Dendritic cell treated with granulocyte-macrophage colony-stimulating factor and Interleukin-4, amounts not matched to agents 40 ng/mL and 50 ng/mL, for 4 days (primary cell): ENCODE measurements around the gene DSTN.

ENCODE experiments used
- H3K27ac Mint-ChIP-seq: one replicate; pipeline ENCODE4 v1.8.0; 2022; ENCODE audit warnings: mild to moderate bottlenecking, mixed read lengths
- H3K27me3 Mint-ChIP-seq: one replicate; pipeline ENCODE4 v1.8.0; 2022; ENCODE audit warnings: mild to moderate bottlenecking, mixed read lengths
- H3K36me3 Mint-ChIP-seq: one replicate; pipeline ENCODE4 v1.8.0; 2022; ENCODE audit warnings: low read depth, mixed read lengths
- H3K4me1 Mint-ChIP-seq: one replicate; pipeline ENCODE4 v1.8.0; 2022; ENCODE audit warnings: low read depth, mixed read lengths
- H3K4me3 Mint-ChIP-seq: one replicate; pipeline ENCODE4 v1.8.0; 2022; ENCODE audit warnings: mild to moderate bottlenecking, moderate library complexity, mixed read lengths
- H3K9me3 Mint-ChIP-seq: one replicate; pipeline ENCODE4 v1.8.0; 2022; ENCODE audit warnings: mixed read lengths
- intact Hi-C: fragments of 100-400 bp; cut with micrococcal nuclease; formaldehyde crosslinking; loops from one replicate; pipeline ENCODE4 v1.15.0; 2022

The DSTN gene

GRCh38 chr20:17630806-17631195 is 60.9 kb downstream of the DSTN start:
- intact Hi-C loops = no loop called here
- Mint-ChIP-seq H3K27ac (no peak overlapping the region), H3K4me3 (no peak overlapping the region), H3K27me3 (no peaks in the 10 kb centered on the region), H3K36me3 (peaks cover 91% of the 10 kb centered on the region), H3K9me3 (no peaks in the 10 kb centered on the region), H3K4me1 (peaks cover 59% of the 10 kb centered on the region)

- peaks cover 68% of the 10 kb centered on the region for H3K4me1 Mint-ChIP-seq
- no peaks in the 10 kb centered on the region for H3K9me3 Mint-ChIP-seq
- no peak overlapping the region for H3K27ac Mint-ChIP-seq
- peaks cover 91% of the 10 kb centered on the region for H3K36me3 Mint-ChIP-seq
- H3K27me3 Mint-ChIP-seq = no peaks in the 10 kb centered on the region
- no peak overlapping the region for H3K4me3 Mint-ChIP-seq
- intact Hi-C loops = no loop called here
Observed at GRCh38 chr20:17631576-17632319, 61.9 kb downstream of the DSTN start.

GRCh38 chr20:17633221-17633849 is 63.5 kb downstream of the DSTN start:
- intact Hi-C loops = no loop called here
- H3K4me1 Mint-ChIP-seq = peaks cover 63% of the 10 kb centered on the region
- no peak overlapping the region for H3K4me3 Mint-ChIP-seq
- peaks cover 91% of the 10 kb centered on the region for H3K36me3 Mint-ChIP-seq
- H3K27me3 Mint-ChIP-seq = no peaks in the 10 kb centered on the region
- H3K27ac Mint-ChIP-seq = peak overlapping the region; percentile 89
- no peaks in the 10 kb centered on the region for H3K9me3 Mint-ChIP-seq

- Mint-ChIP-seq H3K36me3 (peaks cover 91% of the 10 kb centered on the region), H3K9me3 (no peaks in the 10 kb centered on the region), H3K27me3 (no peaks in the 10 kb centered on the region), H3K27ac (peak overlapping the region; percentile 89), H3K4me3 (peak overlapping the region; percentile 9), H3K4me1 (peaks cover 57% of the 10 kb centered on the region)
- intact Hi-C loops = loop anchor here (2.0 kb wide), 1 partner anchor 15 kb away; no protein-coding TSS in a partner anchor
Observed at GRCh38 chr20:17633850-17634500, 64.1 kb downstream of the DSTN start.

- H3K4me3 Mint-ChIP-seq = peak overlapping the region; percentile 39
- H3K4me1 Mint-ChIP-seq = peaks cover 49% of the 10 kb centered on the region
- intact Hi-C loops = loop anchor here (2.0 kb wide), 1 partner anchor 14 kb away; no protein-coding TSS in a partner anchor
- peak overlapping the region; percentile 89 for H3K27ac Mint-ChIP-seq
- no peaks in the 10 kb centered on the region for H3K9me3 Mint-ChIP-seq
- no peaks in the 10 kb centered on the region for H3K27me3 Mint-ChIP-seq
- peaks cover 91% of the 10 kb centered on the region for H3K36me3 Mint-ChIP-seq
Observed at GRCh38 chr20:17634661-17635331, 64.9 kb downstream of the DSTN start.

- Mint-ChIP-seq H3K4me3 (no peak overlapping the region), H3K9me3 (no peaks in the 10 kb centered on the region), H3K36me3 (peaks cover 91% of the 10 kb centered on the region), H3K27ac (peak overlapping the region; percentile 89), H3K27me3 (no peaks in the 10 kb centered on the region), H3K4me1 (peaks cover 49% of the 10 kb centered on the region)
- intact Hi-C loops = loop anchor here (2.0 kb wide), 1 partner anchor 13 kb away; no protein-coding TSS in a partner anchor
Observed at GRCh38 chr20:17635332-17636244, 65.7 kb downstream of the DSTN start.

- H3K36me3 Mint-ChIP-seq = peaks cover 91% of the 10 kb centered on the region
Observed at GRCh38 chr20:17636523-17637412, 66.9 kb downstream of the DSTN start.

GRCh38 chr20:17637413-17637780 is 67.5 kb downstream of the DSTN start:
- H3K4me3 Mint-ChIP-seq = no peak overlapping the region
- H3K27me3 Mint-ChIP-seq = no peaks in the 10 kb centered on the region
- peak overlapping the region; percentile 89 for H3K27ac Mint-ChIP-seq
- no peaks in the 10 kb centered on the region for H3K9me3 Mint-ChIP-seq
- H3K36me3 Mint-ChIP-seq = peaks cover 91% of the 10 kb centered on the region
- intact Hi-C loops = no loop called here
- peaks cover 49% of the 10 kb centered on the region for H3K4me1 Mint-ChIP-seq

More at GRCh38 chr20:17636523-17637412, 66.9 kb downstream of the DSTN start:
- no peaks in the 10 kb centered on the region for H3K27me3 Mint-ChIP-seq
- no peak overlapping the region for H3K4me3 Mint-ChIP-seq
- H3K9me3 Mint-ChIP-seq = no peaks in the 10 kb centered on the region
- intact Hi-C loops = no loop called here
- H3K27ac Mint-ChIP-seq = peak overlapping the region; percentile 89
- H3K4me1 Mint-ChIP-seq = peaks cover 49% of the 10 kb centered on the region

GRCh38 chr20:17637985-17638640 is 68.2 kb downstream of the DSTN start:
- Mint-ChIP-seq H3K4me1 (peaks cover 48% of the 10 kb centered on the region), H3K27ac (no peak overlapping the region), H3K36me3 (peaks cover 91% of the 10 kb centered on the region), H3K4me3 (no peak overlapping the region), H3K9me3 (no peaks in the 10 kb centered on the region), H3K27me3 (no peaks in the 10 kb centered on the region)
- intact Hi-C loops = no loop called here

- Mint-ChIP-seq H3K9me3 (no peaks in the 10 kb centered on the region), H3K36me3 (peaks cover 91% of the 10 kb centered on the region), H3K27me3 (no peaks in the 10 kb centered on the region), H3K27ac (no peak overlapping the region), H3K4me1 (peaks cover 48% of the 10 kb centered on the region), H3K4me3 (no peak overlapping the region)
- intact Hi-C loops = no loop called here
Observed at GRCh38 chr20:17638835-17639407, 69.0 kb downstream of the DSTN start.

- Mint-ChIP-seq H3K36me3 (peaks cover 99% of the 10 kb centered on the region), H3K4me1 (peaks cover 34% of the 10 kb centered on the region), H3K4me3 (no peak overlapping the region), H3K27me3 (no peaks in the 10 kb centered on the region), H3K9me3 (no peaks in the 10 kb centered on the region), H3K27ac (no peak overlapping the region)
- intact Hi-C loops = no loop called here
Observed at GRCh38 chr20:17640146-17640874, 70.4 kb downstream of the DSTN start.
